Tibial nerve (tissue), 4 donors: ENCODE measurements around the gene AFMID. TPM values are rescaled to one million over a fixed set of nuclear protein-coding genes. Genes with fewer than 3 reads are reported as not detected.

Experiments
- DNase-seq, 2 donors: peaks; one replicate each; pipeline ENCODE4 v3.0.0-alpha.2; 2019; ENCODE audit warnings: low spot score in 2 of 2
- H3K27ac ChIP-seq, 4 donors: fragments of 200-600 bp; sonication (generic) in 3 of 4; one replicate each; pipeline ENCODE4 v1.5.1; 2017 to 2019; ENCODE audit warnings: mild to moderate bottlenecking in 1 of 4
- H3K27me3 ChIP-seq, 2 donors: fragments of 200-600 bp; sonication (generic) in 1 of 2; one replicate each; pipeline versions ENCODE4 v1.5.1 to v1.6.0; 2017 to 2019
- H3K36me3 ChIP-seq, 3 donors: fragments of 200-600 bp; sonication (generic); one replicate each; pipeline ENCODE4 v1.5.1; 2018 to 2019
- H3K4me1 ChIP-seq, 4 donors: fragments of 200-600 bp; sonication (generic) in 3 of 4; one replicate each; pipeline ENCODE4 v1.5.1; 2017 to 2019
- H3K4me3 ChIP-seq, 4 donors: fragments of 200-600 bp; sonication (generic) in 3 of 4; one replicate each; pipeline ENCODE4 v1.5.1; 2017 to 2019; ENCODE audit warnings: mild to moderate bottlenecking in 1 of 4, moderate library complexity in 1 of 4
- H3K9me3 ChIP-seq, 4 donors: fragments of 200-600 bp; sonication (generic) in 3 of 4; one replicate each; pipeline ENCODE4 v1.5.1; 2017 to 2019
- CTCF ChIP-seq, 5 experiments: fragments of 200-600 bp in 3 of 5; fragments of 450-650 bp in 2 of 5; sonication (generic) in 3 of 5; IDR thresholded peaks; one replicate each; pipeline ENCODE4 v1.5.1; 2016 to 2019; ENCODE audit warnings: antibody characterized with exemption in 5 of 5, mild to moderate bottlenecking in 3 of 5, moderate library complexity in 2 of 5
- EP300 ChIP-seq, 2 donors: sonication (generic); formaldehyde crosslinking; IDR thresholded peaks; one replicate each; pipeline ENCODE4 v1.6.1; 2017; ENCODE audit warnings: antibody characterized with exemption in 2 of 2, mild to moderate bottlenecking in 1 of 2
- POLR2A ChIP-seq, 2 donors: fragments of 450-650 bp; IDR thresholded peaks; one replicate each; pipeline ENCODE4 v1.6.1; 2017; ENCODE audit warnings: antibody characterized with exemption in 2 of 2, mild to moderate bottlenecking in 2 of 2, moderate library complexity in 2 of 2
- WGBS, 2 donors: methylation state at CpG; one replicate each; pipeline ENCODE4 v1.1.5; 2018; 5-methylcytosine and 5-hydroxymethylcytosine counted together
- total RNA-seq, 4 donors: library from RNA; depleted of rRNA; stranded (reverse); fragments of >200 nt; gene quantifications; one replicate each; pipeline ENCODE4 v1.1.0, GENCODE V29; 2016

AFMID gene
- total RNA-seq, 4 donors from 2014 or later = 29.7 to 40.6 (median 37.7) TPM

GRCh38 chr17:78228176-78228575, 41.0 kb downstream of the AFMID start:
- H3K4me1 ChIP-seq = peaks cover 0 to 13% (median 4%) of the 10 kb centered on the region in 4 donors
- no peak overlapping the region for H3K27ac ChIP-seq
- H3K4me3 ChIP-seq = no peak overlapping the region
- H3K27me3 ChIP-seq = peaks cover 2 to 28% of the 10 kb centered on the region in 2 donors
- no peaks in the 10 kb centered on the region for H3K36me3 ChIP-seq
- TF ChIP-seq CTCF (IDR thresholded peaks at IDR 0.05) (no peak), POLR2A (IDR thresholded peaks at IDR 0.05) (no peak), EP300 (IDR thresholded peaks at IDR 0.05) (no peak)
- no peak for DNase-seq
- no peaks in the 10 kb centered on the region for H3K9me3 ChIP-seq
- 81 to 86% methylated on average over 4 of the region's 4 CpGs for WGBS, 2 donors

- Histone ChIP-seq H3K4me3 (no peak overlapping the region), H3K27me3 (peaks cover 2 to 31% of the 10 kb centered on the region in 2 donors), H3K36me3 (no peaks in the 10 kb centered on the region), H3K27ac (no peak overlapping the region), H3K4me1 (peaks cover 0 to 13% (median 4%) of the 10 kb centered on the region in 4 donors), H3K9me3 (no peaks in the 10 kb centered on the region)
- TF ChIP-seq POLR2A (IDR thresholded peaks at IDR 0.05) (no peak), EP300 (IDR thresholded peaks at IDR 0.05) (no peak), CTCF (IDR thresholded peaks at IDR 0.05) (no peak)
- 68 to 74% methylated on average over 13 of the region's 13 CpGs for WGBS, 2 donors
- no peak for DNase-seq
Observed at GRCh38 chr17:78230252-78230962, 43.2 kb downstream of the AFMID start.

GRCh38 chr17:78230996-78231935, 44.1 kb downstream of the AFMID start, which contains the start of gene TMEM235:
Gene TMEM235, plus strand, starts transcription at chr17:78231631. Its CDS starts 393 bp downstream, at chr17:78232024.
- no peak within 1 kb of the TSS for H3K4me3 ChIP-seq
- TF ChIP-seq EP300 (IDR thresholded peaks at IDR 0.05) (no peak), CTCF (IDR thresholded peaks at IDR 0.05) (no peak), POLR2A (IDR thresholded peaks at IDR 0.05) (no peak)
- H3K9me3 ChIP-seq = no peaks in the 10 kb centered on the region
- peaks cover 0 to 13% (median 4%) of the 10 kb centered on the region in 4 donors for H3K4me1 ChIP-seq
- no peaks in the 10 kb centered on the region for H3K36me3 ChIP-seq
- 18 to 52% methylated on average over 12 to 50 of the region's 52 CpGs for WGBS, 2 donors
- H3K27ac ChIP-seq = no peak within 1 kb of the TSS
- H3K27me3 ChIP-seq = peaks cover 2 to 31% of the 10 kb centered on the region in 2 donors
- no peak for DNase-seq

- no peak for DNase-seq
- Histone ChIP-seq H3K36me3 (no peaks in the 10 kb centered on the region), H3K4me1 (peaks cover 0 to 13% (median 4%) of the 10 kb centered on the region in 4 donors), H3K27me3 (peaks cover 2 to 31% of the 10 kb centered on the region in 2 donors), H3K27ac (no peak overlapping the region), H3K4me3 (no peak overlapping the region), H3K9me3 (no peaks in the 10 kb centered on the region)
- WGBS, 2 donors = 11 to 16% methylated on average over 31 to 42 of the region's 55 CpGs
- no peak for TF ChIP-seq CTCF (IDR thresholded peaks at IDR 0.05)
- TF ChIP-seq EP300 (IDR thresholded peaks at IDR 0.05) = no peak
- TF ChIP-seq POLR2A (IDR thresholded peaks at IDR 0.05) = no peak
Observed at GRCh38 chr17:78231991-78232858, 45.1 kb downstream of the AFMID start.
